GM12892 (cell line): ENCODE results near the gene ELK1.

Experiments
- POLR2A ChIP-seq: IDR thresholded peaks from 2 replicates; pipeline ENCODE4 v1.6.1; 2011; ENCODE audit warnings: low read depth, low read length, control low read depth
- POLR2AphosphoS5 ChIP-seq: IDR thresholded peaks from 2 replicates; pipeline ENCODE4 v1.6.1; 2011; ENCODE audit warnings: low read depth, low read length, control low read depth

- TF ChIP-seq POLR2AphosphoS5 (no peak), POLR2A (no peak)
Observed at GRCh38 chrX:47595716-47596251, 54.6 kb downstream of the ELK1 start.
